WTC11 (cell line): ENCODE data around the gene DYNLRB1. TPM values are rescaled to one million over a fixed set of nuclear protein-coding genes. Genes with fewer than 3 reads are reported as not detected.
A peak's percentile ranks its signal among the peaks of the same experiment; 100 is the strongest.

Experiments
- ATAC-seq: fragments of 200-7000 bp; cut with Tn5 transposase; 2 replicates; pipeline ENCODE4 v1.10.0; 2021; ENCODE audit warnings: mild to moderate bottlenecking, moderate library complexity
- CTCF ChIA-PET: fragments of 300-600 bp; sonication (Branson Sonifier 250); formaldehyde crosslinking; loops from one replicate; lab custom pipeline; 2021; ENCODE audit warnings: antibody characterized with exemption; lab: Charles Lee
- POLR2A ChIA-PET: fragments of 350-600 bp; sonication (Branson Sonifier 250); formaldehyde crosslinking; loops from one replicate; lab custom pipeline; 2021; ENCODE audit warnings: antibody characterized with exemption; lab: Charles Lee
- DNase-seq: peaks from one replicate; pipeline ENCODE4 v3.0.0; 2021; ENCODE audit warnings: low spot score
- H3K27ac Mint-ChIP-seq: 2 replicates; pipeline ENCODE4 v1.8.0; 2021; ENCODE audit warnings: mixed read lengths
- H3K27me3 Mint-ChIP-seq: 2 replicates; pipeline ENCODE4 v1.8.0; 2021; ENCODE audit warnings: low read depth, mild to moderate bottlenecking, moderate library complexity, mixed read lengths
- H3K36me3 Mint-ChIP-seq: 2 replicates; pipeline ENCODE4 v1.8.0; 2021; ENCODE audit warnings: mixed read lengths
- H3K4me1 Mint-ChIP-seq: 2 replicates; pipeline ENCODE4 v1.8.0; 2022; ENCODE audit warnings: mixed read lengths
- H3K4me3 Mint-ChIP-seq: 2 replicates; pipeline ENCODE4 v1.8.0; 2021; ENCODE audit warnings: mild to moderate bottlenecking, moderate library complexity, mixed read lengths
- H3K9me3 Mint-ChIP-seq: 2 replicates; pipeline ENCODE4 v1.8.0; 2021; ENCODE audit warnings: mixed read lengths
- FOXP1 ChIP-seq: sonication (generic); formaldehyde crosslinking; IDR thresholded peaks from 2 replicates; pipeline ENCODE4 v1.8.0; 2022; ENCODE audit warnings: missing genetic modification reagents, mild to moderate bottlenecking, moderate library complexity, borderline replicate concordance
- GABPB1 ChIP-seq: sonication (generic); formaldehyde crosslinking; IDR thresholded peaks from 2 replicates; pipeline ENCODE4 v1.8.1; 2023; ENCODE audit warnings: mild to moderate bottlenecking, missing genetic modification reagents
- JAZF1 ChIP-seq: fragments of 250-450 bp; sonication (Bioruptor Pico); IDR thresholded peaks from 2 replicates; pipeline ENCODE4 v1.9.0; 2021; ENCODE audit warnings: moderate library complexity, mild to moderate bottlenecking, inconsistent platforms
- NFE2L1 ChIP-seq: sonication (generic); formaldehyde crosslinking; IDR thresholded peaks from 2 replicates; pipeline ENCODE4 v1.8.1; 2023; ENCODE audit warnings: missing genetic modification reagents
- PRRX2 ChIP-seq: fragments of 250-450 bp; sonication (Bioruptor Pico); IDR thresholded peaks from 2 replicates; pipeline ENCODE4 v1.8.0; 2021; ENCODE audit warnings: mild to moderate bottlenecking
- USF1 ChIP-seq: sonication (generic); formaldehyde crosslinking; IDR thresholded peaks from 2 replicates; pipeline ENCODE4 v1.8.0; 2022; ENCODE audit warnings: mild to moderate bottlenecking, missing genetic modification reagents
- ZMAT4 ChIP-seq: fragments of 250-450 bp; sonication (Bioruptor Pico); IDR thresholded peaks from 2 replicates; pipeline ENCODE4 v1.9.0; 2021; ENCODE audit warnings: mild to moderate bottlenecking
- ZNF121 ChIP-seq: sonication (generic); formaldehyde crosslinking; IDR thresholded peaks from 2 replicates; pipeline ENCODE4 v1.8.0; 2023; ENCODE audit warnings: missing genetic modification reagents
- ZNF263 ChIP-seq: sonication (generic); formaldehyde crosslinking; IDR thresholded peaks from 2 replicates; pipeline ENCODE4 v1.8.1; 2022; ENCODE audit warnings: low read depth, mild to moderate bottlenecking, moderate library complexity, missing genetic modification reagents
- ZNF416 ChIP-seq: fragments of 250-450 bp; sonication (Bioruptor Pico); IDR thresholded peaks from 2 replicates; pipeline ENCODE4 v1.9.0; 2021; ENCODE audit warnings: mild to moderate bottlenecking, inconsistent platforms
- ZNF425 ChIP-seq: fragments of 250-450 bp; sonication (Bioruptor Pico); conservative IDR thresholded peaks from 2 replicates; pipeline ENCODE4 v1.9.0; 2021; ENCODE audit warnings: mild to moderate bottlenecking
- total RNA-seq: library from RNA; stranded (reverse); gene quantifications from 3 replicates; pipeline ENCODE4 v1.2.3, GENCODE V29; 2021
- TF ChIP-seq, protein P1 (sequence below): sonication (generic); formaldehyde crosslinking; IDR thresholded peaks from 2 replicates; pipeline ENCODE4 v1.8.1; 2022; ENCODE audit warnings: low read depth, mild to moderate bottlenecking, moderate library complexity, missing genetic modification reagents, borderline replicate concordance
- TF ChIP-seq, protein P2 (sequence below): sonication (generic); formaldehyde crosslinking; IDR thresholded peaks from 2 replicates; pipeline ENCODE4 v1.8.1; 2022; ENCODE audit warnings: missing genetic modification reagents, borderline replicate concordance

The DYNLRB1 gene
- total RNA-seq, 1 experiment from 2014 or later = 99.3 TPM

DNA sequence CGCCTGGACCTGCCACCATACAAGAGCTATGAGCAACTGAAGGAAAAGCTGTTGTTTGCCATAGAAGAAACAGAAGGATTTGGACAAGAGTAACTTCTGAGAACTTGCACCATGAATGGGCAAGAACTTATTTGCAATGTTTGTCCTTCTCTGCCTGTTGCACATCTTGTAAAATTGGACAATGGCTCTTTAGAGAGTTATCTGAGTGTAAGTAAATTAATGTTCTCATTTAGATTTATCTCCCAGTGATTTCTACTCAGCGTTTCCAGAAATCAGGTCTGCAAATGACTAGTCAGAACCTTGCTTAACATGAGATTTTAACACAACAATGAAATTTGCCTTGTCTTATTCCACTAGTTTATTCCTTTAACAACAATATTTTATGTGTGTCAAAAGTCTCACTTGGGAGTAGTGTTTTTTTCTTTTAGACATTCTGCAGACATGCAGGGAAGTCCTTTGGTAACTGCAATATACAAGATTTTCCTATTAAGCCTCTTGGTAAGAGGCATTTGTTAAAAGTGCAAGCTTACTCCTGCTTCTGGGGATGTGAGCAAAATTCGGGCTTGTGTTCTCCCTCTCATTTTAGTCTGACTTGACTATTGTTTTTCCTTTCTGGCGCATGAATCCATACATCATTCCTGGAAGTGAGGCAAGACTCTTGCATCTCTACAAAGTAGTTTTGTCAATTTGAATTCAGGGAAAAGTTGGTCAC, 8.4 kb upstream of the DYNLRB1 start (continued):
- no peak for TF ChIP-seq USF1 (CRISPR knock-in tag)
- TF ChIP-seq, protein P1, sequence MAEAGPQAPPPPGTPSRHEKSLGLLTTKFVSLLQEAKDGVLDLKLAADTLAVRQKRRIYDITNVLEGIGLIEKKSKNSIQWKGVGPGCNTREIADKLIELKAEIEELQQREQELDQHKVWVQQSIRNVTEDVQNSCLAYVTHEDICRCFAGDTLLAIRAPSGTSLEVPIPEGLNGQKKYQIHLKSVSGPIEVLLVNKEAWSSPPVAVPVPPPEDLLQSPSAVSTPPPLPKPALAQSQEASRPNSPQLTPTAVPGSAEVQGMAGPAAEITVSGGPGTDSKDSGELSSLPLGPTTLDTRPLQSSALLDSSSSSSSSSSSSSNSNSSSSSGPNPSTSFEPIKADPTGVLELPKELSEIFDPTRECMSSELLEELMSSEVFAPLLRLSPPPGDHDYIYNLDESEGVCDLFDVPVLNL = no peak
- TF ChIP-seq, protein P2, sequence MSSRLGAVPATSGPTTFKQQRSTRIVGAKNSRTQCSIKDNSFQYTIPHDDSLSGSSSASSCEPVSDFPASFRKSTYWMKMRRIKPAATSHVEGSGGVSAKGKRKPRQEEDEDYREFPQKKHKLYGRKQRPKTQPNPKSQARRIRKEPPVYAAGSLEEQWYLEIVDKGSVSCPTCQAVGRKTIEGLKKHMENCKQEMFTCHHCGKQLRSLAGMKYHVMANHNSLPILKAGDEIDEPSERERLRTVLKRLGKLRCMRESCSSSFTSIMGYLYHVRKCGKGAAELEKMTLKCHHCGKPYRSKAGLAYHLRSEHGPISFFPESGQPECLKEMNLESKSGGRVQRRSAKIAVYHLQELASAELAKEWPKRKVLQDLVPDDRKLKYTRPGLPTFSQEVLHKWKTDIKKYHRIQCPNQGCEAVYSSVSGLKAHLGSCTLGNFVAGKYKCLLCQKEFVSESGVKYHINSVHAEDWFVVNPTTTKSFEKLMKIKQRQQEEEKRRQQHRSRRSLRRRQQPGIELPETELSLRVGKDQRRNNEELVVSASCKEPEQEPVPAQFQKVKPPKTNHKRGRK (CRISPR knock-in tag) = no peak

DNA sequence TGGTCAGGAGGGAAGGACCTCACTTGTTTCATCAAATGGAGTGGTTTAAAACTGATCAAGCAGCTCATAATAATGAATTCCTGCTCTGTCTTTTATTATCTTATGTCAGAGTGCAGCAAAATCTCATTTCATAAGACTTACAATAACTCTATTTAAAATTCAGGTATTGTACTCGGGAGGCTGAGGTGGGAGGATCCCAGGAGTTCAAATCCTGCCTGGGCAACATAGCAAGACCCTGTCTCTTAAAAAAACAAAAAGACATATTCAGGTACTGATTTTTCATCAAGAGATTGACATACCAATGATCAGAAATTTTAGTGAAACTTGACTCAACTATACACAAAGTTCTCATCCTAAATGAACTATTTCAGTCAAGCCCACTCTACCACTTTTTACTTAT, 5.6 kb upstream of the DYNLRB1 start:
- TF ChIP-seq ZNF425 (CRISPR knock-in tag) (no peak), ZNF121 (CRISPR knock-in tag) (0 out of 2 replicates have a peak, but pooled peaks have one; percentile 34), FOXP1 (CRISPR knock-in tag) (no peak), ZMAT4 (no peak)
- Mint-ChIP-seq H3K27ac (no peak overlapping the region), H3K36me3 (peaks cover 11% of the 10 kb centered on the region), H3K9me3 (no peaks in the 10 kb centered on the region), H3K27me3 (no peaks in the 10 kb centered on the region), H3K4me3 (no peak overlapping the region), H3K4me1 (peaks cover 11% of the 10 kb centered on the region)
- ChIA-PET POLR2A (interaction anchor here (0.5 kb wide), 1 partner anchor 102 kb away, joined by 5 read pairs; no protein-coding TSS in a partner anchor), CTCF (interaction anchor here (2.3 kb wide), 1 partner anchor 198 kb away, joined by 8 read pairs; no protein-coding TSS in a partner anchor)
- no peak for DNase-seq
- no peak for ATAC-seq

DNA sequence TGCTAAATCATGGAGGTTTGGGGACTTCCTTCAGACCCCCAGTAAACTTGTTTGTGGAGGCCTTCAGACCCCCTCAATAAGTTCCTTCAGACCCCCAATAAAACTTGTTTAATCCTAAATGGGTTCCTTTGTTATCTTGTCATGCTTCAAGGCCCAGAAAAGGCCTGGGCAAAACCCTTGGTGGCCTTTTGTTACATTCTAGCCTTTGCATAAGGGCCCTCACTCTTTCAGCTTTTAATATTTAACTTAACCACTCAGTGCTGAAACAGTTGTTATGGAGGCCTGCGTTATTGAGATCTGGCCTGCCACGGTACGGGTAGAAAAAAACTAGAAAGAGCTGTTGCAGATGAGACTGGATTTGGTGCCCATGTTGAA, 4.3 kb upstream of the DYNLRB1 start:
- H3K9me3 Mint-ChIP-seq = no peaks in the 10 kb centered on the region

DNA sequence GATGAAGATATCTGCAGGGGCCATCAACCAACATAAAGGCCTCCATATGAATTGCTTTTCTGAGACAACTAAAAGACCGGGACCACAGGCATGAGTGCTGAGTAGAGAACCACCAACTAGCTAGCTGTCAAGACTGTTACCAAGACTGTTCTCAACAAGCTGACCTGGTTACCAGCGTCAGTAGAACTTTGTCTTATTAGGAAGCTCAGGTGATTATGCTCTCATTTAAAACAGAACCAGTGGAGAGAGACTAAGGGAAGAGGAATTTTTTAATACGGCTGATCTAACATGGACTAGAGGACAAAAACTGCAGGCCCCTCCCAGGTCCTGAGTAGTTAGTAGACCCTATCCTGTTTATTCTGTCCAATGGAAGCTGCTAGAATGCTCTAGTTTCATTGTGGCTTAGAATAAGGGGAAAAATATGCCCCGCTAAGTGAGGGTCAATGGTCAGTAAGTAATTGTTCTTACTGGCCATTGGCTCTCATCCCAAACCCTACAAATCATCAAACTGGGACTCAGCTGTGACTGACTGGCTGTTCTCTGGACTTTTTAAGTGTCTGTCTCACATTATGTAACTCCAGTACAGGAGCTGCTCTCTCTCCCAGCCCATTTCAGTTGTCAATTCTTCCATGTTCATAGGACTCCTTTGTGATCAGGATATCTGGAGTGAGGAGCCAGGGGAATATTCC, 3.8 kb upstream of the DYNLRB1 start:
- DNase-seq = no peak
- H3K9me3 Mint-ChIP-seq = no peaks in the 10 kb centered on the region
- ChIA-PET CTCF (no interaction called here), POLR2A (no interaction called here)
- H3K27me3 Mint-ChIP-seq = no peaks in the 10 kb centered on the region
- peaks cover 11% of the 10 kb centered on the region for H3K4me1 Mint-ChIP-seq
- no peak overlapping the region for H3K4me3 Mint-ChIP-seq
- H3K27ac Mint-ChIP-seq = peak overlapping the region; percentile 84
- no peak for TF ChIP-seq ZNF263
- TF ChIP-seq GABPB1 = 0 out of 2 replicates have a peak, but pooled peaks have one; percentile 26
- TF ChIP-seq PRRX2 (CRISPR knock-in tag) = no peak
- TF ChIP-seq, all 79 proteins: peak for 1
- no peak for ATAC-seq
- H3K36me3 Mint-ChIP-seq = peaks cover 11% of the 10 kb centered on the region

More for the DNA sequence above, 4.3 kb upstream of the DYNLRB1 start:
- peak overlapping the region; percentile 84 for H3K27ac Mint-ChIP-seq
- H3K36me3 Mint-ChIP-seq = peaks cover 11% of the 10 kb centered on the region
- no peak overlapping the region for H3K4me3 Mint-ChIP-seq
- POLR2A ChIA-PET = no interaction called here
- no peaks in the 10 kb centered on the region for H3K27me3 Mint-ChIP-seq
- CTCF ChIA-PET = no interaction called here
- H3K4me1 Mint-ChIP-seq = peaks cover 11% of the 10 kb centered on the region
- DNase-seq (no peak), ATAC-seq (no peak)
- TF ChIP-seq ZNF416 (CRISPR knock-in tag) (no peak), JAZF1 (CRISPR knock-in tag) (no peak), NFE2L1 (CRISPR knock-in tag) (no peak)
- TF ChIP-seq, all 79 proteins: peak for 0
